HG03045 (cell line): ENCODE data around the gene ABCD3.
"Not testable (repeated sequence)": the region's sequence is repeated elsewhere in the genome, so short reads cannot be mapped to it uniquely, and the experiment has no call there.

Source experiments
- ATAC-seq: cut with Tn5 transposase; IDR thresholded peaks from one replicate; pipeline ENCODE4 v1.9.1; 2021; ENCODE audit warnings: mild to moderate bottlenecking, moderate library complexity; ENCODE audit not compliant: unreplicated experiment

The ABCD3 gene

GRCh38 chr1:94417978-94418663 is at the start of gene ABCD3:
Gene ABCD3, plus strand, starts transcription at chr1:94418389. Its CDS starts 90 bp downstream, at chr1:94418479.
- ATAC-seq: peak; percentile 96

- not testable (repeated sequence) for ATAC-seq
Observed at GRCh38 chr1:94372771-94373170, 45.4 kb upstream of the ABCD3 start.

GRCh38 chr1:94373311-94373710 is 44.9 kb upstream of the ABCD3 start:
- not testable (repeated sequence) for ATAC-seq

GRCh38 chr1:94375666-94376065 is 42.5 kb upstream of the ABCD3 start:
- ATAC-seq: not testable (repeated sequence)

GRCh38 chr1:94378493-94378892 is 39.7 kb upstream of the ABCD3 start:
- ATAC-seq: not testable (repeated sequence)

GRCh38 chr1:94379615-94380014 is 38.6 kb upstream of the ABCD3 start:
- ATAC-seq: no peak

- ATAC-seq: no peak
Observed at GRCh38 chr1:94382201-94382600, 36.0 kb upstream of the ABCD3 start.

GRCh38 chr1:94383966-94384408 is 34.2 kb upstream of the ABCD3 start:
- ATAC-seq: peak; percentile 61

GRCh38 chr1:94384485-94385265 is 33.5 kb upstream of the ABCD3 start:
- ATAC-seq: no peak

- no peak for ATAC-seq
Observed at GRCh38 chr1:94385308-94385929, 32.8 kb upstream of the ABCD3 start.

- no peak for ATAC-seq
Observed at GRCh38 chr1:94389298-94389697, 28.9 kb upstream of the ABCD3 start.

GRCh38 chr1:94394247-94394646 is 23.9 kb upstream of the ABCD3 start:
- ATAC-seq: no peak

- ATAC-seq: no peak
Observed at GRCh38 chr1:94395231-94395630, 23.0 kb upstream of the ABCD3 start.

- ATAC-seq: no peak
Observed at GRCh38 chr1:94395748-94396309, 22.4 kb upstream of the ABCD3 start.

- ATAC-seq: no peak
Observed at GRCh38 chr1:94396356-94397010, 21.7 kb upstream of the ABCD3 start.

- ATAC-seq: no peak
Observed at GRCh38 chr1:94398356-94398755, 19.8 kb upstream of the ABCD3 start.

- ATAC-seq: no peak
Observed at GRCh38 chr1:94399453-94399852, 18.7 kb upstream of the ABCD3 start.

- ATAC-seq: no peak
Observed at GRCh38 chr1:94401206-94401605, 17.0 kb upstream of the ABCD3 start.

GRCh38 chr1:94406446-94406845 is 11.7 kb upstream of the ABCD3 start:
- no peak for ATAC-seq

- no peak for ATAC-seq
Observed at GRCh38 chr1:94408104-94408830, 9.9 kb upstream of the ABCD3 start.
